ENCODE data around the gene BAD.

The BAD gene

GRCh38 chr11:64227405-64227956 lies 57.0 kb downstream of the BAD start:
- DNase-seq (ENCODE audit: low read depth): no peak

- no peak for DNase-seq (ENCODE audit: low read depth)
These were observed 57.9 kb downstream of the BAD start for GRCh38 chr11:64226507-64227051.

- DNase-seq (ENCODE audit: low read depth): no peak
These were observed 58.6 kb downstream of the BAD start, which contains the start of the genes NUDT22 and TRPT1 for GRCh38 chr11:64225608-64226506. Gene NUDT22, plus strand, starts transcription at chr11:64226274. Its CDS starts 379 bp downstream, at chr11:64226653. Gene TRPT1, minus strand, starts transcription at chr11:64226186. Its CDS starts 326 bp downstream, at chr11:64225860.

- DNase-seq (ENCODE audit: low read depth): no peak
These were observed 59.4 kb downstream of the BAD start for GRCh38 chr11:64224891-64225607.

- DNase-seq (ENCODE audit: low read depth): no peak
These were observed 60.1 kb downstream of the BAD start for GRCh38 chr11:64224151-64224890.

GRCh38 chr11:64223001-64223651 lies 61.3 kb downstream of the BAD start:
- no peak for DNase-seq (ENCODE audit: low read depth)

- no peak for DNase-seq (ENCODE audit: low read depth)
These were observed 61.8 kb downstream of the BAD start for GRCh38 chr11:64222651-64223000.

- DNase-seq (ENCODE audit: low read depth): no peak
These were observed 63.7 kb downstream of the BAD start for GRCh38 chr11:64220798-64221197.

GRCh38 chr11:64220271-64220670 lies 64.2 kb downstream of the BAD start:
- DNase-seq (ENCODE audit: low read depth): no peak
